ENCODE results near the gene JAKMIP3. TPM values are rescaled to one million over a fixed set of nuclear protein-coding genes. Genes with fewer than 3 reads are reported as not detected.
A peak's percentile ranks its signal among the peaks of the same experiment; 100 is the strongest.
"Not testable (repeated sequence)": the region's sequence is repeated elsewhere in the genome, so short reads cannot be mapped to it uniquely, and the experiment has no call there.

The JAKMIP3 gene
- total RNA-seq, 1 donor from 2014 or later, result 1.4 TPM

DNA sequence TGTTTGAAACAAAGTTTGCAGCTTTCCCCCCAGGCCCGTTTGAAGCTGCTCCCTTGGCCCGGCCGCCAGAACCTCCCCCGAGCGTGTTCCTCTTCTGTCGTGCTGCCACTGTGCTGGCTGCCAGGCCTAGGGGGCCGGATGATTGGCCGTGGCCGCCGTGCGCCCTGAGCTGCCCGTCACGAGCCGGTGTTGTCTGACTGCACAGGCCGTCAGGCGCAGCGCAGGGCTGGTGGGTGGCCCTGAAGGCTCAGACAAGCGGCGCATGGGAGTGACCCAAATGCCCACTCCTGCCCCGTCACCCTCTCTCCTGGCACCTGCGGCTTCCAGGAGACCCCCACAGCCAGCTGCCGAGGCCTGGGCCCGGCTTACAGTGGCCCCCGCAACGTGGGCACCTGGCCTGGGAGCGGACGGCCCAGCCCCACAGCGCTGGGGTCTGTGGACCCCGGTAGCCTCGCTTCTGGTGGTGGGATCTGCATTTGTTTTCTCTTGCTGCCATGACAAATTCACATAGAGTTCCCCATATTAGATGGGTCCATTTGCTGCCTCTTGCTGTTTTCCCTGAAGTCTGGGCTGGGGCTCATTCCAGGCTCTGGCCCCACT, 13.1 kb downstream of the JAKMIP3 start:
- DNase-seq (ENCODE audit: low spot score in 2 of 2, unreplicated experiment in 2 of 2), result peak in 1 of 2 experiments; percentile 33
- H3K4me3 Mint-ChIP-seq, result no peak overlapping the region
- peaks cover 2% of the 10 kb centered on the region for H3K27me3 Mint-ChIP-seq (ENCODE audit: low read depth)
- no peak for TF ChIP-seq CTCF (IDR thresholded peaks at IDR 0.05; ENCODE audit: unreplicated experiment)
- H3K27ac Mint-ChIP-seq, result no peak overlapping the region
- peaks cover 18% of the 10 kb centered on the region for H3K9me3 Mint-ChIP-seq
- H3K36me3 Mint-ChIP-seq, result no peaks in the 10 kb centered on the region
- H3K4me1 Mint-ChIP-seq, result no peaks in the 10 kb centered on the region

GRCh38 chr10:132084384-132084783, 18.6 kb downstream of the JAKMIP3 start:
- DNase-seq (ENCODE audit: low spot score in 2 of 2, unreplicated experiment in 2 of 2); H3K27ac Mint-ChIP-seq; H3K4me1 Mint-ChIP-seq; H3K36me3 Mint-ChIP-seq; H3K4me3 Mint-ChIP-seq: not testable (repeated sequence)
- Mint-ChIP-seq H3K9me3 (peaks cover 42% of the 10 kb centered on the region), H3K27me3 (ENCODE audit: low read depth) (peaks cover 11% of the 10 kb centered on the region)

- not testable (repeated sequence) for H3K27ac Mint-ChIP-seq; DNase-seq (ENCODE audit: low spot score in 2 of 2, unreplicated experiment in 2 of 2)
Observed at GRCh38 chr10:132093236-132093635, 27.5 kb downstream of the JAKMIP3 start.

DNA sequence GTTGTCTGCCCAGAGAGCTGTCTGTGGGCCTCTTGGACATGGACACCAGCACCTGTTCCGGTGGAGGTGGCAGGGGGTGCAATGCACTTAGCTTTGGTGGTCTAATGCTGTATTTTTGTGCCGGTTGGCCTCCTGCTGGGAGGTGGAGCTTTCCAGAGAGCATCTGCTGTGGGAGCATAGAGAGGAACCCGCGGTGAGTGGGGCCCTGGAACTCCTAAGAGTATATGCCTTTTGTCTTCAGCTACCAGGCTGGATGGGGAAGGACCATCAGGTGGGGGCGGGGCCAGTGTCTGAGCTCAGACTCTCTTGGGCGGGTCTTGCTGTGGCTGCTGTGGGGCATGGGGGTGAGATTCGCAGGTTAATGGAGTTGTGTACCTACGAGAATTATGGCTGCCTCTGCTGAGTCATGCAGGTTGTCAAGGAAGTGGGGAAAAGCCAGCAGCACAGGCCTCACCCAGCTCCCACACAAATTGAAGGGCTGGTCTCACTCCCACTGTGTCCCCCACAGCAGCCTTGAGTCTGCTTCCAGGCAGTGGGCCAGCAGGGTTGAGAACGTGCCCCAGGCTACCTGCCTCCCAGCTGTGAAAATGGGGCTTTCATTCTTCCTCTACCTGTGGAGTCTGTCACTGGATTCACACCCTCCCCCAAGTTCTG, 29.0 kb downstream of the JAKMIP3 start:
- H3K27me3 Mint-ChIP-seq (ENCODE audit: low read depth), result peaks cover 39% of the 10 kb centered on the region
- H3K4me3 Mint-ChIP-seq, result no peak overlapping the region
- no peaks in the 10 kb centered on the region for H3K4me1 Mint-ChIP-seq
- DNase-seq (ENCODE audit: low spot score in 2 of 2, unreplicated experiment in 2 of 2), result no peak
- no peak for TF ChIP-seq CTCF (IDR thresholded peaks at IDR 0.05; ENCODE audit: unreplicated experiment)
- peaks cover 22% of the 10 kb centered on the region for H3K9me3 Mint-ChIP-seq
- H3K27ac Mint-ChIP-seq, result no peak overlapping the region
- H3K36me3 Mint-ChIP-seq, result no peaks in the 10 kb centered on the region

More at GRCh38 chr10:132093236-132093635, 27.5 kb downstream of the JAKMIP3 start:
- H3K4me1 Mint-ChIP-seq, H3K4me3 Mint-ChIP-seq, H3K36me3 Mint-ChIP-seq: not testable (repeated sequence)
- peaks cover 22% of the 10 kb centered on the region for H3K9me3 Mint-ChIP-seq
- H3K27me3 Mint-ChIP-seq (ENCODE audit: low read depth), result peaks cover 41% of the 10 kb centered on the region

GRCh38 chr10:132095403-132096113, 29.8 kb downstream of the JAKMIP3 start:
- Mint-ChIP-seq H3K27me3 (ENCODE audit: low read depth) (peaks cover 32% of the 10 kb centered on the region), H3K4me1 (no peaks in the 10 kb centered on the region), H3K9me3 (peaks cover 22% of the 10 kb centered on the region), H3K4me3 (no peak overlapping the region), H3K36me3 (no peaks in the 10 kb centered on the region), H3K27ac (no peak overlapping the region)
- DNase-seq (ENCODE audit: low spot score in 2 of 2, unreplicated experiment in 2 of 2), result no peak
- no peak for TF ChIP-seq CTCF (IDR thresholded peaks at IDR 0.05; ENCODE audit: unreplicated experiment)

GRCh38 chr10:132096223-132096622, 30.5 kb downstream of the JAKMIP3 start:
- DNase-seq (ENCODE audit: low spot score in 2 of 2, unreplicated experiment in 2 of 2), result no peak
- no peak for TF ChIP-seq CTCF (IDR thresholded peaks at IDR 0.05; ENCODE audit: unreplicated experiment)
- no peak overlapping the region for H3K4me3 Mint-ChIP-seq
- peaks cover 30% of the 10 kb centered on the region for H3K27me3 Mint-ChIP-seq (ENCODE audit: low read depth)
- no peaks in the 10 kb centered on the region for H3K4me1 Mint-ChIP-seq
- no peak overlapping the region for H3K27ac Mint-ChIP-seq
- H3K36me3 Mint-ChIP-seq, result no peaks in the 10 kb centered on the region
- peaks cover 19% of the 10 kb centered on the region for H3K9me3 Mint-ChIP-seq

Measured in mesothelial cell of epicardium (in vitro differentiated cells).